HepG2 (cell line): Measurements from ENCODE around the gene C21orf91. TPM values are rescaled to one million over a fixed set of nuclear protein-coding genes. Genes with fewer than 3 reads are reported as not detected.
A peak's percentile ranks its signal among the peaks of the same experiment; 100 is the strongest.

Experiments
- AHR ChIP-seq: IDR thresholded peaks from 2 replicates; pipeline ENCODE4 v1.6.1; 2018; ENCODE audit warnings: missing genetic modification reagents, missing compliant biosample characterization
- AKAP8 ChIP-seq: sonication (generic); formaldehyde crosslinking; IDR thresholded peaks from 2 replicates; pipeline ENCODE4 v1.5.1; 2020; ENCODE audit warnings: mild to moderate bottlenecking, missing genetic modification reagents
- BATF2 ChIP-seq: sonication (generic); formaldehyde crosslinking; IDR thresholded peaks from 2 replicates; pipeline ENCODE4 v1.8.0; 2022; ENCODE audit warnings: mild to moderate bottlenecking, missing genetic modification reagents, moderate library complexity
- CEBPG ChIP-seq: IDR thresholded peaks from 2 replicates; pipeline ENCODE4 v1.6.1; 2016
- FOXA1 ChIP-seq, 2 experiments: fragments of 450-650 bp in 1 of 2; sonication (generic) in 1 of 2; formaldehyde crosslinking in 1 of 2; IDR thresholded peaks; 2 replicates each; pipeline versions ENCODE4 v1.4.0 to v1.6.1; 2016 to 2020; ENCODE audit warnings: missing genetic modification reagents in 1 of 2
- FOXO1 ChIP-seq: sonication (generic); formaldehyde crosslinking; IDR thresholded peaks from 2 replicates; pipeline ENCODE4 v1.4.0; 2020; ENCODE audit warnings: missing genetic modification reagents
- GATAD2A ChIP-seq: IDR thresholded peaks from 2 replicates; pipeline ENCODE4 v1.6.1; 2016
- HMG20A ChIP-seq: IDR thresholded peaks from 2 replicates; pipeline ENCODE4 v1.6.1; 2016; ENCODE audit warnings: borderline replicate concordance
- HOMEZ ChIP-seq: IDR thresholded peaks from 2 replicates; pipeline ENCODE4 v1.6.1; 2016; ENCODE audit warnings: low read depth
- JUN ChIP-seq: sonication (generic); formaldehyde crosslinking; IDR thresholded peaks from 2 replicates; pipeline ENCODE4 v1.4.0; 2020; ENCODE audit warnings: mild to moderate bottlenecking, missing genetic modification reagents
- KDM6A ChIP-seq: IDR thresholded peaks from 2 replicates; pipeline ENCODE4 v1.6.1; 2016; ENCODE audit warnings: low read depth
- KMT2A ChIP-seq: sonication (generic); formaldehyde crosslinking; IDR thresholded peaks from 2 replicates; pipeline ENCODE4 v1.4.0; 2020; ENCODE audit warnings: missing genetic modification reagents
- RARA ChIP-seq: IDR thresholded peaks from 2 replicates; pipeline ENCODE4 v1.6.1; 2016; ENCODE audit warnings: missing genetic modification reagents, missing compliant biosample characterization
- RXRB ChIP-seq: IDR thresholded peaks from 2 replicates; pipeline ENCODE4 v1.6.1; 2016; ENCODE audit warnings: borderline replicate concordance, missing genetic modification reagents, missing compliant biosample characterization
- SOX5 ChIP-seq: IDR thresholded peaks from 2 replicates; pipeline ENCODE4 v1.6.1; 2016; ENCODE audit warnings: borderline replicate concordance
- TFDP1 ChIP-seq: IDR thresholded peaks from 2 replicates; pipeline ENCODE4 v1.6.1; 2016; ENCODE audit warnings: missing compliant biosample characterization, missing genetic modification reagents, borderline replicate concordance
- XRCC5 ChIP-seq: fragments of 200-400 bp; formaldehyde crosslinking; optimal IDR thresholded peaks from 2 replicates; pipeline ENCODE3; 2017; ENCODE audit warnings: mild to moderate bottlenecking, low read length
- ZBTB10 ChIP-seq: sonication (generic); formaldehyde crosslinking; IDR thresholded peaks from 2 replicates; pipeline ENCODE4 v1.4.0; 2020; ENCODE audit warnings: missing genetic modification reagents, borderline replicate concordance
- ZHX1 ChIP-seq: sonication (generic); formaldehyde crosslinking; IDR thresholded peaks from 2 replicates; pipeline ENCODE4 v1.8.1; 2022; ENCODE audit warnings: low read depth, mild to moderate bottlenecking, missing genetic modification reagents
- ZNF251 ChIP-seq: sonication (generic); formaldehyde crosslinking; IDR thresholded peaks from 2 replicates; pipeline ENCODE4 v1.9.0; 2021; ENCODE audit warnings: mild to moderate bottlenecking, missing genetic modification reagents
- ZNF326 ChIP-seq: sonication (generic); formaldehyde crosslinking; IDR thresholded peaks from 2 replicates; pipeline ENCODE4 v1.4.0; 2020; ENCODE audit warnings: missing genetic modification reagents, borderline replicate concordance
- ZNF34 ChIP-seq: sonication (generic); formaldehyde crosslinking; IDR thresholded peaks from 2 replicates; pipeline ENCODE4 v1.4.0; 2020; ENCODE audit warnings: mild to moderate bottlenecking, missing genetic modification reagents, borderline replicate concordance
- ZNF614 ChIP-seq: IDR thresholded peaks from 2 replicates; pipeline ENCODE4 v1.6.1; 2018; ENCODE audit warnings: missing biosample characterization, missing genetic modification reagents, inconsistent platforms, borderline replicate concordance
- ZNF644 ChIP-seq: IDR thresholded peaks from 2 replicates; pipeline ENCODE4 v1.6.1; 2016; ENCODE audit warnings: low read depth
- ZSCAN22 ChIP-seq: sonication (generic); formaldehyde crosslinking; IDR thresholded peaks from 2 replicates; pipeline ENCODE4 v1.4.0; 2020; ENCODE audit warnings: mild to moderate bottlenecking, missing genetic modification reagents
- polyA plus RNA-seq, 8 experiments: library from polyadenylated mRNA; depleted of rRNA in 3 of 8; stranded (reverse) in 7 of 8; unstranded in 1 of 8; fragments of >200 nt; fragmentation: Illumina TruSeq in 4 of 8; extraction: Trizol in 4 of 8; gene quantifications; 2 replicates each; pipeline versions ENCODE4 v1.2.1 to v1.2.3, GENCODE V29; 2011 to 2016; ENCODE audit warnings: low read depth in 4 of 8, missing spikeins in 1 of 8, mixed read lengths in 1 of 8; ENCODE audit not compliant: insufficient read depth in 1 of 8
- total RNA-seq, 5 experiments: library from RNA; depleted of rRNA; stranded (reverse); fragments of >200 nt; fragmentation: Illumina TruSeq; extraction: Trizol; gene quantifications; 2 replicates each; pipeline ENCODE4 v1.2.3, GENCODE V29; 2016; ENCODE audit warnings: low read depth in 1 of 5

Gene C21orf91
- total and polyA plus RNA-seq, 2 of the 13 experiments (the other 11 are each of a cell fraction or from before 2014, with no cell fraction given), result 2.9 to 7.8 TPM

GRCh38 chr21:17786851-17787181 is 32.3 kb downstream of the C21orf91 start (continued):
- TF ChIP-seq RARA (CRISPR knock-in tag) (0 out of 2 replicates have a peak, but pooled peaks have one; percentile 16), FOXA1 (IDR thresholded peaks at IDR 0.05) (0 out of 2 replicates have a peak, but pooled peaks have one; percentile 8), FOXA1 (CRISPR knock-in tag; IDR thresholded peaks at IDR 0.05) (peak; percentile 93), CEBPG (CRISPR knock-in tag) (peak; percentile 81), ZNF326 (CRISPR knock-in tag) (no peak), ZNF614 (CRISPR knock-in tag) (peak; percentile 49; the same call in 1 of the 2 replicates), HOMEZ (CRISPR knock-in tag) (peak; percentile 74), KDM6A (CRISPR knock-in tag) (no peak), SOX5 (peak; percentile 55; the same call in 1 of the 2 replicates), ZNF251 (CRISPR knock-in tag) (no peak), ZBTB10 (CRISPR knock-in tag) (no peak), FOXO1 (CRISPR knock-in tag) (peak; percentile 18; the same call in 1 of the 2 replicates), XRCC5 (peak; percentile 25), ZSCAN22 (CRISPR knock-in tag) (no peak), ZHX1 (CRISPR knock-in tag) (no peak), TFDP1 (CRISPR knock-in tag) (no peak), KMT2A (CRISPR knock-in tag) (no peak), RXRB (CRISPR knock-in tag) (peak; percentile 37; the same call in 1 of the 2 replicates), GATAD2A (CRISPR knock-in tag) (0 out of 2 replicates have a peak, but pooled peaks have one; percentile 17), HMG20A (peak; percentile 51; the same call in 1 of the 2 replicates), BATF2 (CRISPR knock-in tag) (no peak), AHR (CRISPR knock-in tag) (no peak), ZNF34 (CRISPR knock-in tag) (no peak), JUN (CRISPR knock-in tag) (no peak), ZNF644 (CRISPR knock-in tag) (peak; percentile 94), AKAP8 (CRISPR knock-in tag) (no peak)
